Fibroblast of peridontal ligament (primary cell): Measurements from ENCODE around the gene ULK4.
"Not testable (repeated sequence)": the region's sequence is repeated elsewhere in the genome, so short reads cannot be mapped to it uniquely, and the experiment has no call there.

ENCODE experiments used
- DNase-seq: peaks from one replicate; pipeline ENCODE4 v3.0.0-alpha.2; 2010; ENCODE audit errors: extremely low read depth

Gene ULK4

GRCh38 chr3:41580274-41580959 lies 381.5 kb downstream of the ULK4 start:
- peak; percentile 18 for DNase-seq

GRCh38 chr3:41579861-41580260 lies 382.0 kb downstream of the ULK4 start:
- DNase-seq: no peak

DNA sequence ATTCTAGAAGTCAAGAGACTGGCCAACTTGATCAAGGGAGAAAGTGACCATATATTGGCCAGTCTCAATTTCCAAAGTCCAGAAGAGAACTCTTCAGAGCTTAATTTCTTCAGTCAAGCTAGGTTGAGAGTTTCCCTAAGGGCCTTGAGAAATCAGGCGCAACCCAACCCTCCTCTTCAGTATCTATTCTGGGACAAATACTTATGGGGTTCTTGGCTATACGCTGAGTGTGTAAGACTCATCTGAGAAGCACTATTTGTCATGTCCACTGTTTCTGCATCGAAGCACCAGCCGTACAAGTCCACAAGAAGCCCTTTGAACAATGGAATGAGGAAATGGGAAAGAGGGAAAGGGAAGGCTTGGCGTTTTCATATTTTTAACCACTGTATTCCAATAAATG lies 383.1 kb downstream of the ULK4 start:
- no peak for DNase-seq

GRCh38 chr3:41575724-41576123 lies 386.2 kb downstream of the ULK4 start:
- no peak for DNase-seq

GRCh38 chr3:41574900-41575299 lies 387.0 kb downstream of the ULK4 start:
- peak; percentile 9 for DNase-seq

DNA sequence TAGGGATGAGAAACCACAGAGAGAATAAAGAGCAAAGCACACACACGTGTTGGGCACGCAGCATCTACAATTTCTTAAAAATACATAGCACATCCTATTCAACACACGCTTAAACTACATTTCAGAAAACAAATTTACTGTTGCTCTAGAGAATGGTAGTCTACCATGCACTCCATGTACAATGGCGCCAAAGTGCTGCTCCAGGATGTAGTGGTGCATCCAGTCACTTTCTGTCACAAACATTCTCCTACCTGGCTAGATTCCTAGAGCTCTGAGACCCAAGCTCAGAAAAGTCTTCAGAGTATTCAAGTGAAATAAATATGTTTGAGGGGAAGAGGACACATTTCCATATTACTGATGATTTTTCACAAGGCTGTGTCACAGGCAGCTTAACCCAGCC lies 388.3 kb downstream of the ULK4 start:
- DNase-seq: no peak

DNA sequence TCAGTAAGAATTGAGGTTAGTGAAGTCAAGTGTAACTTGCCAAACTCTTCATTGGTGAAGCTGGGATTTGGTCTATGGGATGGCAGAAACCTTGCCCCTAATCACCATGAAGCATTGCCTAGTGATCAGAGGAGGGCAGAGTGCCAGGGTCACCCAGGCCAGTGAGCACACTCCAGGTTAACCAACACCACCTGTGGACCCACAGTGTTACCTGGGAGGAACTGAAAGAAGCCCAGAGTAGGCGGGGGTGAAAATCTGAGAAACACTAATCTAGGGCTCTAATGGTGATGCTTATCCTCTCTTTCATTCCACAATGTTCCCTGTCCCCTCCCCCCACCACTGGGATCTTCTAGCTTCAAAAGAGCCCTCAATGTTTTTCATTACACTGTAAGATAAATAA lies 389.8 kb downstream of the ULK4 start:
- DNase-seq: no peak

DNA sequence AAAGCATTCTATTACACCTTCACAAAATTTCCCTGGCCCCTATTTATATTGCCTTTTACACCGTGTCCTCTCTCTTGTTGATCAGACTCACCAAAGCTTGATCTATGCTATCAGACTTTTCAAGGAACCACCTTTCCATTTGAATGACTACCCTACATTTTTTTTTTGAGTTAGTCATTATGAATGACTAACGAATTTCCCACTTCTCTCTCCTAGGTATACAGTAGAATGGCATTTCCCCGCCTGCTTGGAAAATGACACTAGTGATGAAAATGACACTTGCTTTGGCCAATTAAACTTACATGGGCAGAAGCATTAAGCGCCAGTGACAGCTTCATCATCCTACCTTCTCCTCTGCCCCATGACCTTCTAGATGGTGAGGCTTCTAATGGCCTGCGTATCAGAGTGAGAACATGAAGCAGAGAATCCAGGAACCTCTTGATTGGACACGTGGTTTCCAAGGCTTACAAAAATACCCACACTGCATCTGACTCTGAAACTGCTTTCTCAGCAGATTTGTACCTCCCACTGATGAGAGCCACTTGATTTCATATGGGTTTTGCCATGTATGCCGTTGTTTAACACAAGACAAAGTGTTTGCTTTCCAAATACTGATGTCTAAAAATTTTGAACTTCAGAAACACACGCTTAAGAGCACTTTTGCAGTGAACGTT lies 392.1 kb downstream of the ULK4 start:
- no peak for DNase-seq

GRCh38 chr3:41565948-41566514 lies 395.9 kb downstream of the ULK4 start:
- DNase-seq: no peak

- no peak for DNase-seq
These were observed 396.9 kb downstream of the ULK4 start for GRCh38 chr3:41565003-41565402.

GRCh38 chr3:41556245-41556644 lies 405.7 kb downstream of the ULK4 start:
- DNase-seq: not testable (repeated sequence)

DNA sequence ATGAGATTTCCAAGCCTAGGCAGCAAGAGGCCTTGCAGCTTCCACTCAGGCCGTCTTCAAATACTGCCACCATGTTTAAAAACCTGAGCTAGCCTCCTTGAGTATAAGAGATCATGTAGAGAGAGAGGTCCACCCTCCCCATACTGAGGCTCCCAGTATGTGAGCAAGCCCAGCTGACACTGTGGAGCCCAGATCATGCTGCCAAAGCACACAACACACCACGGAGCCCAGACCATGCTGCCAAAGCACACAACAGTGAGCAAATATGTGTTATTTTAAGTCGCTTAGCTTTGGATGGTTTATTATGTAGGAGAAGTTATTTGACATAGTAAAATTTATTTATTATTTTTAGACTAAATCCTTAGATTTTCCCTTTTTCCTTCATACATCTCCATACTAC lies 428.9 kb downstream of the ULK4 start:
- no peak for DNase-seq

DNA sequence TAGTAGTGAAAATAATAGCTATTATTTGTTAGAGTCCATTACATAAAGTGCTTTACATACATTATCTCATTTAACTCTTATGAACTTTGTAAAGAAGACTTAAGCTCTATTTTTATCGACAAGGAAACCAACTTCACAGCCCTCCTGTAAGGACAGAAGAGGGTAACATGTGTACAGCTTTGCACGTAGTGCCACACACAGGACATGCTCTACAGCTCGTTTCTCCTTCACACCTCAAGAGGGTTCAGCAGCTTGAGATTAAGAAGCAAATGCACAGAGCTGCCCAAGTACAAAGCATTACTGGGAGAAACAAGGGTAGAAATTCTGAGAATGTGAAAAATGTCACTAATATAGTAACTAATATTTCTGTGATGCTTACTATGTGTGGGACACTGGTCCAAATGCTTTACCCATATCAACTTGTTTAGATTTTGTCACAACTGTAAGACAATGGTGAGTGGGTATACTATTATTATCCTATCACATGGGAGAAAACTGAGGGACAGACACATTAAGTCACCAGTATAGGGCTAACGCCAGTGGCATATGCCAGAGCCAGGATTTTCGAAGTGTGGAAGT lies 434.8 kb downstream of the ULK4 start:
- DNase-seq: no peak

GRCh38 chr3:41525303-41526064 lies 436.4 kb downstream of the ULK4 start:
- no peak for DNase-seq

- no peak for DNase-seq
These were observed 438.0 kb downstream of the ULK4 start for GRCh38 chr3:41523897-41524296.

- peak; percentile 31 for DNase-seq
These were observed 439.3 kb downstream of the ULK4 start for GRCh38 chr3:41522612-41523011.

- no peak for DNase-seq
These were observed 440.8 kb downstream of the ULK4 start for GRCh38 chr3:41521010-41521655.

- peak; percentile 65 for DNase-seq
These were observed 442.2 kb downstream of the ULK4 start for GRCh38 chr3:41519746-41520145.

DNA sequence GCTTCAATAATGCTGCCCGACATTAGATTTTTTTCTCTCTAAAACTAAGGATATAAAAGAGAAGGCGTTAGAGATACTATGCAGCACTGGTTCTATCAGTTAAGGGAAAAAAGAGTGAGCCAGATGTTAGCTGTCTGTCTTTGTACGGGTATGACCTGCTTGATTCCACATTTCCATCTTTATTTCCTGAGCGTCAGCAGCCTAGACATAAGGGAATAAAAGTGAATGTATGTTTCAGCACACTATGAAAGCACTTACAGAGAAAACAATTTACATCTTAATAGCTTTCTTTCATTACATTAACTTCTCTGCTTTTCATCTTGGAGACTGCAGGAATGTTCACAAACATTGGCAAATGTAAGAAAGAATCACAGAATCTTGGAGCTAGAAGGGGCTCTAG lies 443.3 kb downstream of the ULK4 start:
- no peak for DNase-seq

- DNase-seq: no peak
These were observed 453.7 kb downstream of the ULK4 start for GRCh38 chr3:41508063-41508696.
